Spleen (tissue), 7 donors: Measurements from ENCODE around the gene TNS1.

Experiments used
- POLR2A ChIP-seq, 3 donors: fragments of 450-650 bp; IDR thresholded peaks; one replicate each; pipeline ENCODE4 v1.5.1; 2017; ENCODE audit warnings: antibody characterized with exemption in 3 of 3, mild to moderate bottlenecking in 1 of 3
- POLR2AphosphoS5 ChIP-seq, 3 donors: sonication (generic); formaldehyde crosslinking; IDR thresholded peaks; one replicate each; pipeline ENCODE4 v1.5.1; 2017; ENCODE audit warnings: antibody characterized with exemption in 3 of 3
- TF ChIP-seq, protein P1 (sequence below), 11 experiments: fragments of 200-600 bp in 7 of 11; fragments of 450-650 bp in 4 of 11; sonication (generic) in 4 of 11; IDR thresholded peaks in 8 of 11; conservative IDR thresholded peaks in 3 of 11; 1 replicate in 7 of 11; 2 replicates in 4 of 11; pipeline versions ENCODE4 v1.4.0 to v1.8.0; 2016 to 2021; ENCODE audit warnings: antibody characterized with exemption in 11 of 11, inconsistent platforms in 4 of 11, mild to moderate bottlenecking in 1 of 11
- donor health status: DM: no; HTN: no; CAD: no; lungs with moderate emphysema.
- donor health status: DM: no; HTN: no; CAD: no.
- donor health status: DM: no; HTN: no; CAD: no.

DNA sequence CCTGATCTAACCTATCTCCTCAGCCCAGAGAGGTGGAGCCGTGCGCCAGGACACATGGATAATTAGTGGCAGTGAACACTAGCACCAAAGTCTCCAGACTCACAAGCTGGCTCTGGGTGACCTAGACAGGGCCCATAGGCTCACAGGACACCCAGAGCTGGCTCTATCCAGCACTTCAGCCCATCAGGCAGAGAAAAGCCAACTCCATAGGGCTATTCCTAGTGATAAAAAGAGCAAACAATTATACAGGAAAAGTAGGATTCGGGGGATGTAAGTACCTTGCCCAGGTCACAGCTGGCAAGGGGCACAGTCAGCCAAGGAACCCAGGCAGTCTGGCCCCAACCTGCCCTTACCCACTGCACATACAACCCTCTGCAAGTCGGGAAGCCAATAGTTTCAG is 178.6 kb downstream of the TNS1 start:
- TF ChIP-seq, protein P1, sequence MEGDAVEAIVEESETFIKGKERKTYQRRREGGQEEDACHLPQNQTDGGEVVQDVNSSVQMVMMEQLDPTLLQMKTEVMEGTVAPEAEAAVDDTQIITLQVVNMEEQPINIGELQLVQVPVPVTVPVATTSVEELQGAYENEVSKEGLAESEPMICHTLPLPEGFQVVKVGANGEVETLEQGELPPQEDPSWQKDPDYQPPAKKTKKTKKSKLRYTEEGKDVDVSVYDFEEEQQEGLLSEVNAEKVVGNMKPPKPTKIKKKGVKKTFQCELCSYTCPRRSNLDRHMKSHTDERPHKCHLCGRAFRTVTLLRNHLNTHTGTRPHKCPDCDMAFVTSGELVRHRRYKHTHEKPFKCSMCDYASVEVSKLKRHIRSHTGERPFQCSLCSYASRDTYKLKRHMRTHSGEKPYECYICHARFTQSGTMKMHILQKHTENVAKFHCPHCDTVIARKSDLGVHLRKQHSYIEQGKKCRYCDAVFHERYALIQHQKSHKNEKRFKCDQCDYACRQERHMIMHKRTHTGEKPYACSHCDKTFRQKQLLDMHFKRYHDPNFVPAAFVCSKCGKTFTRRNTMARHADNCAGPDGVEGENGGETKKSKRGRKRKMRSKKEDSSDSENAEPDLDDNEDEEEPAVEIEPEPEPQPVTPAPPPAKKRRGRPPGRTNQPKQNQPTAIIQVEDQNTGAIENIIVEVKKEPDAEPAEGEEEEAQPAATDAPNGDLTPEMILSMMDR (IDR thresholded peaks at IDR 0.05 in 8 of 11, conservative IDR thresholded peaks at IDR 0.05 in 3 of 11): no peak
- TF ChIP-seq POLR2A (IDR thresholded peaks at IDR 0.05) (no peak), POLR2AphosphoS5 (IDR thresholded peaks at IDR 0.05) (no peak)
